PFSK-1 (cell line): ENCODE measurements around the gene MDGA2.

Source experiments
- FOXP2 ChIP-seq: optimal IDR thresholded peaks from 2 replicates; pipeline ENCODE3; 2011; ENCODE audit warnings: borderline replicate concordance, control low read depth, inconsistent platforms; ENCODE audit not compliant: insufficient read depth; ENCODE audit errors: extremely low read length, extremely low read depth
- POLR2AphosphoS5 ChIP-seq: IDR thresholded peaks from 2 replicates; pipeline ENCODE4 v1.6.1; 2012; ENCODE audit warnings: low read depth, mild to moderate bottlenecking, control low read depth, low read length, moderate library complexity
- REST ChIP-seq, 2 experiments: IDR thresholded peaks; 2 replicates each; pipeline versions ENCODE4 v1.6.1 to v1.8.0; 2011 to 2012; ENCODE audit warnings: low read depth in 2 of 2, low read length in 2 of 2, control low read depth in 1 of 2, inconsistent platforms in 1 of 2, mild to moderate bottlenecking in 1 of 2, moderate library complexity in 1 of 2; ENCODE audit not compliant: insufficient read depth in 1 of 2
- SIN3A ChIP-seq: IDR thresholded peaks from 2 replicates; pipeline ENCODE4 v1.6.1; 2012; ENCODE audit warnings: mild to moderate bottlenecking, low read length, moderate library complexity, borderline replicate concordance; ENCODE audit not compliant: insufficient read depth
- TAF1 ChIP-seq: IDR thresholded peaks from 2 replicates; pipeline ENCODE4 v1.6.1; 2012; ENCODE audit warnings: low read length, control low read depth, borderline replicate concordance; ENCODE audit not compliant: insufficient read depth

DNA sequence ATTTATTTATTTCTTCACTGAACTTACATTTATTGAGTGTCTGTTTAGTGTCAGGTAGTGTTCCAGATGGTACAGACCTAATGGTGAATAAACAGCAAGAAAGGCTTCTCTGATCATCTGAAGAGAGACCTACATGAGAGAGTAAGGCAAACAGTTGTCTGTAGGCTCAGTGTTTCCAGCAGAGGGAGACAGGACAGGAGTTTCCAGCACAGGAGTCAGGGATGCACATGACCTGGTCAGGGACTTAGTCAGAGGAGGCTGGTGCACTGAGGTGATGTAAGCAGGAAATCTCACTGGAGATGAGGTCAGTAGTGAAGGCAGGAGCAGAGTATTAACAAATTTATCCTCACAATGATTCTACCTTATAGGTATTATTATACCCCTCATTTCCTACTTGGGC, 233.2 kb downstream of the MDGA2 start:
- TF ChIP-seq POLR2AphosphoS5 (no peak), REST (IDR thresholded peaks at IDR 0.05; ENCODE audit: insufficient read depth in 1 of 2, low read depth in 2 of 2, low read length in 2 of 2) (no peak), TAF1 (no peak), FOXP2 (no peak), SIN3A (no peak)
